H9 (cell line): ENCODE results near the gene PLCH2. TPM values are rescaled to one million over a fixed set of nuclear protein-coding genes. Genes with fewer than 3 reads are reported as not detected.

Experiments
- DNase-seq: peaks from one replicate; pipeline ENCODE4 v3.0.0-alpha.2; 2017
- H2AFZ ChIP-seq: one replicate; pipeline ENCODE4 v1.6.1; 2013; ENCODE audit warnings: mild to moderate bottlenecking, low read length, control low read depth, moderate library complexity
- H2AK5ac ChIP-seq: 2 replicates; pipeline ENCODE4 v1.6.1; 2013; ENCODE audit warnings: low read length, control low read depth, mixed read lengths; ENCODE audit not compliant: insufficient read length
- H2BK120ac ChIP-seq: one replicate; pipeline ENCODE4 v1.6.1; 2013; ENCODE audit warnings: low read depth, mild to moderate bottlenecking, low read length, control low read depth, inconsistent platforms; ENCODE audit not compliant: poor library complexity, severe bottlenecking
- H2BK12ac ChIP-seq: 2 replicates; pipeline ENCODE4 v1.6.1; 2013; ENCODE audit warnings: low read length, control low read depth, mixed read lengths, low read depth; ENCODE audit not compliant: insufficient read length
- H2BK15ac ChIP-seq: 2 replicates; pipeline ENCODE4 v1.6.1; 2013; ENCODE audit warnings: low read depth, low read length, control low read depth
- H2BK20ac ChIP-seq: one replicate; pipeline ENCODE4 v1.6.1; 2013; ENCODE audit warnings: low read depth, mild to moderate bottlenecking, low read length, control low read depth, inconsistent platforms; ENCODE audit not compliant: poor library complexity, severe bottlenecking
- H2BK5ac ChIP-seq: 2 replicates; pipeline ENCODE4 v1.6.1; 2013; ENCODE audit warnings: low read length, control low read depth, mixed read lengths; ENCODE audit not compliant: insufficient read length
- H3K14ac ChIP-seq: 2 replicates; pipeline ENCODE4 v1.6.1; 2013; ENCODE audit warnings: low read length, control low read depth; ENCODE audit not compliant: insufficient read depth
- H3K18ac ChIP-seq: 2 replicates; pipeline ENCODE4 v1.6.1; 2013; ENCODE audit warnings: low read depth, mild to moderate bottlenecking, mixed read lengths, low read length, control low read depth; ENCODE audit not compliant: insufficient read length
- H3K23ac ChIP-seq: 2 replicates; pipeline ENCODE4 v1.6.1; 2013; ENCODE audit warnings: low read length, control low read depth, mixed read lengths, low read depth; ENCODE audit not compliant: insufficient read length
- H3K23me2 ChIP-seq: 2 replicates; pipeline ENCODE4 v1.6.1; 2013; ENCODE audit warnings: low read depth, mild to moderate bottlenecking, mixed read lengths, low read length, control low read depth; ENCODE audit not compliant: insufficient read length, poor library complexity, severe bottlenecking
- H3K27ac ChIP-seq: 2 replicates; pipeline ENCODE4 v1.5.1; 2013; ENCODE audit warnings: low read length, control low read depth, mixed read lengths, low read depth; ENCODE audit not compliant: insufficient read length
- H3K27me3 ChIP-seq: 2 replicates; pipeline ENCODE4 v1.6.1; 2013; ENCODE audit warnings: low read length, control low read depth, inconsistent platforms; ENCODE audit not compliant: insufficient read depth
- H3K4ac ChIP-seq: 2 replicates; pipeline ENCODE4 v1.6.1; 2013; ENCODE audit warnings: low read depth, mild to moderate bottlenecking, control low read depth, inconsistent platforms, low read length, moderate library complexity
- H3K4me1 ChIP-seq: 2 replicates; pipeline ENCODE4 v1.6.1; 2013; ENCODE audit warnings: low read length, control low read depth, inconsistent platforms; ENCODE audit not compliant: insufficient read depth
- H3K4me2 ChIP-seq: 2 replicates; pipeline ENCODE4 v1.6.1; 2013; ENCODE audit warnings: low read length, control low read depth, mixed read lengths; ENCODE audit not compliant: insufficient read length, insufficient read depth
- H3K56ac ChIP-seq: 2 replicates; pipeline ENCODE4 v1.6.1; 2013; ENCODE audit warnings: low read depth, mild to moderate bottlenecking, mixed read lengths, low read length, control low read depth; ENCODE audit not compliant: insufficient read length
- H3K79me1 ChIP-seq: 2 replicates; pipeline ENCODE4 v1.6.1; 2013; ENCODE audit warnings: low read depth, mild to moderate bottlenecking, moderate library complexity, low read length, control low read depth, inconsistent platforms; ENCODE audit not compliant: insufficient read depth, poor library complexity, severe bottlenecking
- H3K79me2 ChIP-seq: 2 replicates; pipeline ENCODE4 v1.6.1; 2013; ENCODE audit warnings: low read length, control low read depth, inconsistent platforms; ENCODE audit not compliant: insufficient read depth
- H3K9ac ChIP-seq: 2 replicates; pipeline ENCODE4 v1.6.1; 2013; ENCODE audit warnings: low read length, control low read depth, mixed read lengths; ENCODE audit not compliant: insufficient read length; ENCODE audit errors: extremely low read depth
- H3K9me3 ChIP-seq: one replicate; pipeline ENCODE4 v1.6.1; 2013; ENCODE audit warnings: low read depth, low read length, inconsistent platforms; ENCODE audit not compliant: control insufficient read depth
- H3T11ph ChIP-seq: one replicate; pipeline ENCODE4 v1.6.1; 2013; ENCODE audit warnings: mild to moderate bottlenecking, low read length, control low read depth, inconsistent platforms
- H4K20me1 ChIP-seq: one replicate; pipeline ENCODE4 v1.6.1; 2013; ENCODE audit not compliant: control insufficient read depth, insufficient read length, insufficient read depth
- H4K5ac ChIP-seq: 2 replicates; pipeline ENCODE4 v1.6.1; 2013; ENCODE audit warnings: low read depth, mild to moderate bottlenecking, mixed read lengths, low read length, control low read depth; ENCODE audit not compliant: insufficient read length
- H4K8ac ChIP-seq: replicated peaks from 2 replicates; pipeline ENCODE4 v1.6.1; 2013; ENCODE audit warnings: low read length, control low read depth, mixed read lengths, low read depth; ENCODE audit not compliant: insufficient read length
- H4K91ac ChIP-seq: 2 replicates; pipeline ENCODE4 v1.6.1; 2013; ENCODE audit warnings: low read depth, mild to moderate bottlenecking, moderate library complexity, mixed read lengths, low read length, control low read depth; ENCODE audit not compliant: insufficient read length
- H3K27ac Mint-ChIP-seq, 3 experiments: 2 replicates in 2 of 3; 3 replicates in 1 of 3; pipeline ENCODE4 v1.8.0; 2020 to 2021; ENCODE audit warnings: mixed read lengths in 3 of 3, mild to moderate bottlenecking in 1 of 3, moderate library complexity in 1 of 3
- H3K27me3 Mint-ChIP-seq: 2 replicates; pipeline ENCODE4 v1.8.0; 2021; ENCODE audit warnings: low read depth, mild to moderate bottlenecking, moderate library complexity, mixed read lengths
- H3K36me3 Mint-ChIP-seq, 3 experiments: 2 replicates in 2 of 3; 3 replicates in 1 of 3; pipeline ENCODE4 v1.8.0; 2020 to 2021; ENCODE audit warnings: low read depth in 3 of 3, mixed read lengths in 3 of 3; ENCODE audit not compliant: insufficient read depth in 1 of 3
- H3K4me1 Mint-ChIP-seq, 2 experiments: 2 replicates each; pipeline ENCODE4 v1.8.0; 2020; ENCODE audit warnings: mixed read lengths in 2 of 2
- H3K4me3 Mint-ChIP-seq, 2 experiments: 2 replicates in 1 of 2; 3 replicates in 1 of 2; pipeline ENCODE4 v1.8.0; 2020 to 2021; ENCODE audit warnings: mild to moderate bottlenecking in 2 of 2, mixed read lengths in 2 of 2, moderate library complexity in 1 of 2
- H3K9me3 Mint-ChIP-seq, 2 experiments: 2 replicates in 1 of 2; 3 replicates in 1 of 2; pipeline ENCODE4 v1.8.0; 2020; ENCODE audit warnings: mild to moderate bottlenecking in 2 of 2, mixed read lengths in 2 of 2, moderate library complexity in 1 of 2
- WGBS: extraction: QIAGEN DNeasy Blood & Tissue Kit; methylation state at CpG from one replicate; pipeline ENCODE4 v1.1.7; 2013; ENCODE audit warnings: missing lambda C conversion rate, low lambda C conversion rate, mixed read lengths; ENCODE audit not compliant: insufficient read length; ENCODE audit errors: extremely low coverage; 5-methylcytosine and 5-hydroxymethylcytosine counted together
- total RNA-seq: library from RNA; stranded (reverse); gene quantifications from 2 replicates; pipeline ENCODE4 v1.2.1, GENCODE V29; 2021
- TF ChIP-seq, protein P1 (sequence below): fragments of 200-600 bp; sonication (generic); conservative IDR thresholded peaks from 3 replicates; pipeline ENCODE4 v1.8.0; 2021; ENCODE audit warnings: antibody characterized with exemption, mild to moderate bottlenecking

The PLCH2 gene
- total RNA-seq, 1 experiment from 2014 or later, result 0.09 TPM

- Histone ChIP-seq H3K23ac (no peak overlapping the region), H2BK5ac (no peak overlapping the region), H4K91ac (no peak overlapping the region), H3T11ph (no peak overlapping the region), H4K5ac (no peak overlapping the region), H3K79me1 (no peaks in the 10 kb centered on the region), H4K8ac (no peak overlapping the region), H3K27me3 (no peaks in the 10 kb centered on the region), H3K56ac (no peak overlapping the region), H4K20me1 (no peaks in the 10 kb centered on the region), H3K4ac (no peak overlapping the region), H2BK15ac (no peak overlapping the region), H3K14ac (no peak overlapping the region; the same call in 1 of the 2 replicates), H3K18ac (no peak overlapping the region), H2BK12ac (no peak overlapping the region), H3K27ac (no peak overlapping the region), H2AK5ac (no peak overlapping the region), H2BK20ac (no peak overlapping the region), H3K23me2 (no peaks in the 10 kb centered on the region), H3K4me2 (no peak overlapping the region), H3K9me3 (no peaks in the 10 kb centered on the region), H3K4me1 (no peaks in the 10 kb centered on the region), H3K9ac (no peak overlapping the region), H2BK120ac (no peak overlapping the region), H2AFZ (no peak overlapping the region), H3K79me2 (no peaks in the 10 kb centered on the region)
- no peak for DNase-seq
- TF ChIP-seq, protein P1, sequence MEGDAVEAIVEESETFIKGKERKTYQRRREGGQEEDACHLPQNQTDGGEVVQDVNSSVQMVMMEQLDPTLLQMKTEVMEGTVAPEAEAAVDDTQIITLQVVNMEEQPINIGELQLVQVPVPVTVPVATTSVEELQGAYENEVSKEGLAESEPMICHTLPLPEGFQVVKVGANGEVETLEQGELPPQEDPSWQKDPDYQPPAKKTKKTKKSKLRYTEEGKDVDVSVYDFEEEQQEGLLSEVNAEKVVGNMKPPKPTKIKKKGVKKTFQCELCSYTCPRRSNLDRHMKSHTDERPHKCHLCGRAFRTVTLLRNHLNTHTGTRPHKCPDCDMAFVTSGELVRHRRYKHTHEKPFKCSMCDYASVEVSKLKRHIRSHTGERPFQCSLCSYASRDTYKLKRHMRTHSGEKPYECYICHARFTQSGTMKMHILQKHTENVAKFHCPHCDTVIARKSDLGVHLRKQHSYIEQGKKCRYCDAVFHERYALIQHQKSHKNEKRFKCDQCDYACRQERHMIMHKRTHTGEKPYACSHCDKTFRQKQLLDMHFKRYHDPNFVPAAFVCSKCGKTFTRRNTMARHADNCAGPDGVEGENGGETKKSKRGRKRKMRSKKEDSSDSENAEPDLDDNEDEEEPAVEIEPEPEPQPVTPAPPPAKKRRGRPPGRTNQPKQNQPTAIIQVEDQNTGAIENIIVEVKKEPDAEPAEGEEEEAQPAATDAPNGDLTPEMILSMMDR, result no peak
- H3K9me3 Mint-ChIP-seq, result no peaks in the 10 kb centered on the region
- H3K36me3 Mint-ChIP-seq, result no peaks in the 10 kb centered on the region
- H3K27me3 Mint-ChIP-seq, result no peaks in the 10 kb centered on the region
- H3K4me3 Mint-ChIP-seq, result no peak overlapping the region; a peak in 1 of 5 replicates
- H3K27ac Mint-ChIP-seq, result no peak overlapping the region
- H3K4me1 Mint-ChIP-seq, result peaks cover 9 to 13% of the 10 kb centered on the region in 2 experiments
- no CpG with 5 or more reads among the region's 30 CpGs for WGBS
Observed at GRCh38 chr1:2553871-2554620, 78.0 kb downstream of the PLCH2 start.
